KMS-11 (cell line): ENCODE results near the gene PMM2.

Source experiments
- H2AFZ ChIP-seq: fragments of 200-600 bp; sonication (generic); 2 replicates; pipeline ENCODE4 v1.6.1; 2016; ENCODE audit warnings: antibody characterized with exemption, mixed run types, low read depth
- H3K27ac ChIP-seq: fragments of 200-600 bp; sonication (generic); 2 replicates; pipeline ENCODE4 v1.6.1; 2016; ENCODE audit warnings: mild to moderate bottlenecking, mixed run types
- H3K27me3 ChIP-seq: fragments of 200-600 bp; sonication (generic); 2 replicates; pipeline ENCODE4 v1.6.1; 2017; ENCODE audit warnings: mild to moderate bottlenecking, low read depth, mixed run types, moderate library complexity; ENCODE audit not compliant: insufficient read depth
- H3K36me3 ChIP-seq: fragments of 200-600 bp; sonication (generic); 2 replicates; pipeline ENCODE4 v1.6.1; 2017; ENCODE audit warnings: mild to moderate bottlenecking, mixed run types; ENCODE audit not compliant: insufficient read depth
- H3K4me1 ChIP-seq: fragments of 200-600 bp; sonication (generic); 2 replicates; pipeline ENCODE4 v1.6.1; 2016; ENCODE audit warnings: mild to moderate bottlenecking, low read depth, mixed run types; ENCODE audit not compliant: poor library complexity, severe bottlenecking
- H3K4me2 ChIP-seq: fragments of 200-600 bp; sonication (generic); 2 replicates; pipeline ENCODE4 v1.7.0; 2016; ENCODE audit warnings: mild to moderate bottlenecking, mixed run types
- H3K4me3 ChIP-seq: fragments of 200-600 bp; sonication (generic); IDR thresholded peaks from 2 replicates; pipeline ENCODE4 v1.6.1; 2017; ENCODE audit warnings: low read depth, low read length, mixed read lengths; ENCODE audit not compliant: insufficient read depth
- H3K79me2 ChIP-seq: fragments of 200-600 bp; sonication (generic); 2 replicates; pipeline ENCODE4 v1.6.1; 2016; ENCODE audit warnings: low read depth, mixed run types; ENCODE audit not compliant: insufficient read depth
- H3K9ac ChIP-seq: fragments of 200-600 bp; sonication (generic); 2 replicates; pipeline ENCODE4 v1.6.1; 2016; ENCODE audit warnings: mild to moderate bottlenecking, mixed run types
- H4K20me1 ChIP-seq: fragments of 200-600 bp; sonication (generic); 2 replicates; pipeline ENCODE4 v1.6.1; 2016; ENCODE audit warnings: mild to moderate bottlenecking, mixed run types; ENCODE audit not compliant: insufficient read depth
- TF ChIP-seq, protein P1 (sequence below): fragments of 200-600 bp; sonication (generic); conservative IDR thresholded peaks from 2 replicates; pipeline ENCODE4 v1.6.1; 2017; ENCODE audit warnings: low read depth, mild to moderate bottlenecking, antibody characterized with exemption, low read length, moderate library complexity, mixed read lengths

Gene PMM2

DNA sequence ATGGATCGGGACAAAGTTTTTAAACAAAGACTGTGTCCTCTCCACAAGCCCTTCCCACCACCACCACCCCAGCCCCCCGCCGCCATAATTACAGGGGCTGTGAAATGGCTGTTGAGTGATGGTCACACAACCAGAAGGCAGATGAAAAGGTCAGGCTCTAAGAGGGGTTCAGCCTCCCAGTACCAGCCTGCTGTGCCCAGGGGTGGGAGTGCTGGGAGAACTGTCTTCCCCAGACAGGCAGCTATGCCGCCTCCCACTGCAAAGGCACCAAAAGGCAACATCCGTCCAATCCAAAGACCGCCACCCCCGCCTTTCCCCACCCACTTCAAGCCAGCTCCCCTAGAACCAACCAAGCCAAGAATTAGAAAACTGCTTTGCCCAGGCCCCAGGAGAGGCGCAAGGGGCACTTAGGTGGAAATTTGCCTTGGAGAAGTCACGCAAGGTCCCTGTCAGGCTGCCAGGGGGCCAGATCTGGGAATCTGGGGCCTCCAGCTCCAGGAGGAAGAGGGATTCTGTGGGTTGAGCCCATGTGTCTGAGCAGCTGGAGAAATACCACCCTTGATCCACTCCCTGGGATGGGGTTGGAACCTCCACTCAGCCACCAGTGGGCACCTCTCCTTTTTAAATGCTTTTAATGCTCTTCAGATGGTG lies 56.8 kb downstream of the PMM2 start:
- Histone ChIP-seq H3K9ac (no peak overlapping the region), H3K4me3 (no peak overlapping the region), H3K27ac (no peak overlapping the region), H3K27me3 (no peaks in the 10 kb centered on the region), H3K4me1 (peaks cover 6% of the 10 kb centered on the region), H3K4me2 (no peak overlapping the region), H3K79me2 (peaks cover 7% of the 10 kb centered on the region; the same call in 1 of the 2 replicates), H2AFZ (no peak overlapping the region), H4K20me1 (no peaks in the 10 kb centered on the region), H3K36me3 (peaks cover 8% of the 10 kb centered on the region; the same call in 1 of the 2 replicates)
- TF ChIP-seq, protein P1, sequence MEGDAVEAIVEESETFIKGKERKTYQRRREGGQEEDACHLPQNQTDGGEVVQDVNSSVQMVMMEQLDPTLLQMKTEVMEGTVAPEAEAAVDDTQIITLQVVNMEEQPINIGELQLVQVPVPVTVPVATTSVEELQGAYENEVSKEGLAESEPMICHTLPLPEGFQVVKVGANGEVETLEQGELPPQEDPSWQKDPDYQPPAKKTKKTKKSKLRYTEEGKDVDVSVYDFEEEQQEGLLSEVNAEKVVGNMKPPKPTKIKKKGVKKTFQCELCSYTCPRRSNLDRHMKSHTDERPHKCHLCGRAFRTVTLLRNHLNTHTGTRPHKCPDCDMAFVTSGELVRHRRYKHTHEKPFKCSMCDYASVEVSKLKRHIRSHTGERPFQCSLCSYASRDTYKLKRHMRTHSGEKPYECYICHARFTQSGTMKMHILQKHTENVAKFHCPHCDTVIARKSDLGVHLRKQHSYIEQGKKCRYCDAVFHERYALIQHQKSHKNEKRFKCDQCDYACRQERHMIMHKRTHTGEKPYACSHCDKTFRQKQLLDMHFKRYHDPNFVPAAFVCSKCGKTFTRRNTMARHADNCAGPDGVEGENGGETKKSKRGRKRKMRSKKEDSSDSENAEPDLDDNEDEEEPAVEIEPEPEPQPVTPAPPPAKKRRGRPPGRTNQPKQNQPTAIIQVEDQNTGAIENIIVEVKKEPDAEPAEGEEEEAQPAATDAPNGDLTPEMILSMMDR, result no peak

- Histone ChIP-seq H3K27me3 (no peaks in the 10 kb centered on the region), H3K4me1 (peaks cover 6% of the 10 kb centered on the region), H3K4me2 (no peak overlapping the region), H4K20me1 (no peaks in the 10 kb centered on the region; the same call in 1 of the 2 replicates), H3K9ac (no peak overlapping the region), H2AFZ (no peak overlapping the region), H3K36me3 (peaks cover 3% of the 10 kb centered on the region; the same call in 1 of the 2 replicates), H3K27ac (peak overlapping the region; percentile 20; the same call in 1 of the 2 replicates), H3K79me2 (peaks cover 12% of the 10 kb centered on the region; the same call in 1 of the 2 replicates), H3K4me3 (no peak overlapping the region)
- TF ChIP-seq, protein P1, result peak; percentile 48
Measured at GRCh38 chr16:8855051-8855786, 57.6 kb downstream of the PMM2 start.

DNA sequence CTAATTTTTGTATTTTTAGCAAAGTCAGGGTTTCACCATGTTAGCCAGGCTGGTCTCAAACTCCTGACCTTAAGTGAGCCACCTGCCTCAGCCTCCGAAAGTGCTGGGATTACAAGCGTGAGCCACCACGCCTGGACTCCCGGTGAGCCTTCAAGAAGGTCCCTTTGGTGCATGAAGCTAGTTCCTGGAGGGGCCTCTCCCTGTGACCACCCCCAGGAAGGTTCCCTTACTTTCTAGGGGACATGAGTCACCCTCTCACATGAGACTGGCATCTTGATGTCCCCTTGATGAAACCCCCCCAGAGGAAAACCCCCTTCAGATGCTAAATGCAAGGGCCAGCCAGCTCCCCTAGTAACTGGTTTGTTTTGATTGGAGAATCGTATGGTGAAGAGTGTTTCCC lies 58.3 kb downstream of the PMM2 start:
- H4K20me1 ChIP-seq, result no peaks in the 10 kb centered on the region; the same call in 1 of the 2 replicates
- H3K9ac ChIP-seq, result no peak overlapping the region
- H3K4me3 ChIP-seq, result no peak overlapping the region
- H3K4me2 ChIP-seq, result no peak overlapping the region
- H3K27ac ChIP-seq, result peak overlapping the region; percentile 20; the same call in 1 of the 2 replicates
- peaks cover 19% of the 10 kb centered on the region; the same call in 1 of the 2 replicates for H3K79me2 ChIP-seq
- peaks cover 6% of the 10 kb centered on the region for H3K4me1 ChIP-seq
- TF ChIP-seq, protein P1, result no peak
- H3K36me3 ChIP-seq, result no peaks in the 10 kb centered on the region; the same call in 1 of the 2 replicates
- H3K27me3 ChIP-seq, result no peaks in the 10 kb centered on the region
- H2AFZ ChIP-seq, result no peak overlapping the region

GRCh38 chr16:8858994-8859912 lies 61.6 kb downstream of the PMM2 start:
- TF ChIP-seq, protein P1, result no peak
- H2AFZ ChIP-seq, result no peak overlapping the region
- H3K27ac ChIP-seq, result no peak overlapping the region
- H3K79me2 ChIP-seq, result peaks cover 51% of the 10 kb centered on the region
- no peak overlapping the region for H3K4me3 ChIP-seq
- peaks cover 5% of the 10 kb centered on the region; the same call in 1 of the 2 replicates for H4K20me1 ChIP-seq
- no peak overlapping the region for H3K9ac ChIP-seq
- no peaks in the 10 kb centered on the region; the same call in 1 of the 2 replicates for H3K36me3 ChIP-seq
- H3K4me2 ChIP-seq, result no peak overlapping the region
- H3K4me1 ChIP-seq, result peaks cover 8% of the 10 kb centered on the region
- no peaks in the 10 kb centered on the region for H3K27me3 ChIP-seq
